Cardiac fibroblast (primary cell): ENCODE results near the gene PBRM1.

ENCODE experiments used
- DNase-seq, 2 donors: peaks; one replicate each; pipeline versions ENCODE4 v3.0.0 to v3.0.0-alpha.2; 2010; ENCODE audit warnings: low read depth in 2 of 2
- H3K4me3 ChIP-seq, 2 donors: replicated peaks in 1 of 2; 1 replicate in 1 of 2; 2 replicates in 1 of 2; pipeline ENCODE4 v1.5.1; 2011; ENCODE audit warnings: low read depth in 2 of 2, low read length in 2 of 2, mild to moderate bottlenecking in 2 of 2, moderate library complexity in 1 of 2
- CTCF ChIP-seq: IDR thresholded peaks from one replicate; pipeline ENCODE4 v1.5.1; 2011; ENCODE audit warnings: low read depth, mild to moderate bottlenecking, low read length, inconsistent platforms

PBRM1 gene

GRCh38 chr3:52524752-52525679 is 160.7 kb downstream of the PBRM1 start:
- no peak for TF ChIP-seq CTCF
- H3K4me3 ChIP-seq: no peak overlapping the region
- peak in 1 of 2 donors; percentile 32 for DNase-seq

GRCh38 chr3:52524258-52524751 is 161.4 kb downstream of the PBRM1 start:
- DNase-seq: no peak
- no peak overlapping the region for H3K4me3 ChIP-seq
- TF ChIP-seq CTCF: no peak

- TF ChIP-seq CTCF: no peak
- no peak for DNase-seq
- H3K4me3 ChIP-seq: no peak overlapping the region
These were observed 162.1 kb downstream of the PBRM1 start for GRCh38 chr3:52523386-52524257.

- H3K4me3 ChIP-seq: no peak overlapping the region
- no peak for DNase-seq
- no peak for TF ChIP-seq CTCF
These were observed 163.0 kb downstream of the PBRM1 start for GRCh38 chr3:52522651-52523251.

GRCh38 chr3:52521881-52522650 is 163.6 kb downstream of the PBRM1 start:
- TF ChIP-seq CTCF: no peak
- no peak for DNase-seq
- no peak overlapping the region for H3K4me3 ChIP-seq

GRCh38 chr3:52521488-52521824 is 164.3 kb downstream of the PBRM1 start:
- TF ChIP-seq CTCF: no peak
- H3K4me3 ChIP-seq: no peak overlapping the region

More at GRCh38 chr3:52521488-52521824, 164.3 kb downstream of the PBRM1 start:
- DNase-seq: no peak
